H7 (cell line): Measurements from ENCODE around the gene OPN5. TPM values are rescaled to one million over a fixed set of nuclear protein-coding genes. Genes with fewer than 3 reads are reported as not detected.
"Not testable (repeated sequence)": the region's sequence is repeated elsewhere in the genome, so short reads cannot be mapped to it uniquely, and the experiment has no call there.

ENCODE experiments used
- DNase-seq: peaks from one replicate; pipeline ENCODE4 v3.0.0; 2012
- H3K27me3 ChIP-seq: 2 replicates; pipeline ENCODE4 v1.6.0; 2011; ENCODE audit warnings: mild to moderate bottlenecking, low read length; ENCODE audit not compliant: control insufficient read depth, insufficient read depth
- H3K36me3 ChIP-seq: replicated peaks from 2 replicates; pipeline ENCODE4 v1.5.1; 2011; ENCODE audit warnings: low read length; ENCODE audit not compliant: control insufficient read depth, insufficient read depth
- H3K4me3 ChIP-seq: 2 replicates; pipeline ENCODE4 v1.5.1; 2011; ENCODE audit warnings: low read depth, mild to moderate bottlenecking, control low read depth, low read length, moderate library complexity; ENCODE audit not compliant: insufficient read depth
- total RNA-seq: library from RNA; depleted of rRNA; stranded (reverse); fragments of >200 nt; shearing (Covaris generic); gene quantifications from 2 replicates; pipeline ENCODE4 v1.2.3, GENCODE V29; 2014; rRNA removed

The OPN5 gene
- total RNA-seq: not detected in 2 replicates

GRCh38 chr6:47781732-47782131 is at the start of gene OPN5:
Gene OPN5 (plus strand): TSS chr6:47782032. CDS start chr6:47782067, 35 bp downstream.
- H3K36me3 ChIP-seq: no peaks in the 10 kb centered on the region
- H3K4me3 ChIP-seq: no peak within 1 kb of the TSS
- H3K27me3 ChIP-seq: no peaks in the 10 kb centered on the region; the same call in 1 of the 2 replicates
- DNase-seq: no peak

- no peaks in the 10 kb centered on the region for H3K27me3 ChIP-seq
- H3K36me3 ChIP-seq: no peaks in the 10 kb centered on the region
- no peak for DNase-seq
- no peak overlapping the region for H3K4me3 ChIP-seq
These were observed 47.8 kb upstream of the OPN5 start for GRCh38 chr6:47733879-47734558.

GRCh38 chr6:47734831-47735481 is 46.9 kb upstream of the OPN5 start:
- DNase-seq: peak; percentile 9
- Histone ChIP-seq H3K4me3 (no peak overlapping the region), H3K27me3 (no peaks in the 10 kb centered on the region), H3K36me3 (no peaks in the 10 kb centered on the region)

- Histone ChIP-seq H3K27me3 (no peaks in the 10 kb centered on the region), H3K36me3 (no peaks in the 10 kb centered on the region), H3K4me3 (no peak overlapping the region)
- DNase-seq: no peak
These were observed 45.6 kb upstream of the OPN5 start for GRCh38 chr6:47736083-47736700.

- H3K36me3 ChIP-seq: no peaks in the 10 kb centered on the region
- no peak for DNase-seq
- no peaks in the 10 kb centered on the region for H3K27me3 ChIP-seq
- H3K4me3 ChIP-seq: no peak overlapping the region
These were observed 44.4 kb upstream of the OPN5 start for GRCh38 chr6:47737406-47737805.

- no peak for DNase-seq
- H3K4me3 ChIP-seq: no peak overlapping the region
- no peaks in the 10 kb centered on the region for H3K27me3 ChIP-seq
- H3K36me3 ChIP-seq: no peaks in the 10 kb centered on the region
These were observed 41.1 kb upstream of the OPN5 start for GRCh38 chr6:47740714-47741113.

GRCh38 chr6:47741807-47742206 is 40.0 kb upstream of the OPN5 start:
- DNase-seq: no peak
- H3K36me3 ChIP-seq: no peaks in the 10 kb centered on the region
- no peak overlapping the region for H3K4me3 ChIP-seq
- H3K27me3 ChIP-seq: no peaks in the 10 kb centered on the region

GRCh38 chr6:47743744-47744143 is 38.1 kb upstream of the OPN5 start:
- no peak for DNase-seq
- no peaks in the 10 kb centered on the region for H3K36me3 ChIP-seq
- H3K27me3 ChIP-seq: no peaks in the 10 kb centered on the region
- H3K4me3 ChIP-seq: no peak overlapping the region

GRCh38 chr6:47745269-47745668 is 36.6 kb upstream of the OPN5 start:
- not testable (repeated sequence) for DNase-seq, H3K36me3 ChIP-seq, H3K27me3 ChIP-seq, H3K4me3 ChIP-seq

GRCh38 chr6:47749757-47750156 is 32.1 kb upstream of the OPN5 start:
- H3K36me3 ChIP-seq: no peaks in the 10 kb centered on the region
- H3K4me3 ChIP-seq: no peak overlapping the region
- DNase-seq: no peak
- H3K27me3 ChIP-seq: no peaks in the 10 kb centered on the region

GRCh38 chr6:47752801-47753200 is 29.0 kb upstream of the OPN5 start:
- DNase-seq: no peak
- Histone ChIP-seq H3K4me3 (no peak overlapping the region), H3K27me3 (no peaks in the 10 kb centered on the region), H3K36me3 (no peaks in the 10 kb centered on the region)

GRCh38 chr6:47759364-47759763 is 22.5 kb upstream of the OPN5 start:
- no peak for DNase-seq
- Histone ChIP-seq H3K27me3 (no peaks in the 10 kb centered on the region), H3K36me3 (no peaks in the 10 kb centered on the region), H3K4me3 (no peak overlapping the region)

- no peaks in the 10 kb centered on the region for H3K27me3 ChIP-seq
- H3K36me3 ChIP-seq: no peaks in the 10 kb centered on the region
- no peak overlapping the region for H3K4me3 ChIP-seq
- DNase-seq: no peak
These were observed 19.3 kb upstream of the OPN5 start for GRCh38 chr6:47762502-47762901.

- no peak for DNase-seq
- Histone ChIP-seq H3K27me3 (no peaks in the 10 kb centered on the region), H3K36me3 (no peaks in the 10 kb centered on the region), H3K4me3 (no peak overlapping the region)
These were observed 15.4 kb upstream of the OPN5 start for GRCh38 chr6:47766445-47766844.

- H3K27me3 ChIP-seq: no peaks in the 10 kb centered on the region
- H3K36me3 ChIP-seq: no peaks in the 10 kb centered on the region
- no peak overlapping the region for H3K4me3 ChIP-seq
- no peak for DNase-seq
These were observed 14.7 kb upstream of the OPN5 start for GRCh38 chr6:47767102-47767501.
